ENCODE measurements around the gene TTC33. TPM values are rescaled to one million over a fixed set of nuclear protein-coding genes. Genes with fewer than 3 reads are reported as not detected.

The TTC33 gene
- total RNA-seq, 1 donor from 2014 or later = 18.5 TPM

DNA sequence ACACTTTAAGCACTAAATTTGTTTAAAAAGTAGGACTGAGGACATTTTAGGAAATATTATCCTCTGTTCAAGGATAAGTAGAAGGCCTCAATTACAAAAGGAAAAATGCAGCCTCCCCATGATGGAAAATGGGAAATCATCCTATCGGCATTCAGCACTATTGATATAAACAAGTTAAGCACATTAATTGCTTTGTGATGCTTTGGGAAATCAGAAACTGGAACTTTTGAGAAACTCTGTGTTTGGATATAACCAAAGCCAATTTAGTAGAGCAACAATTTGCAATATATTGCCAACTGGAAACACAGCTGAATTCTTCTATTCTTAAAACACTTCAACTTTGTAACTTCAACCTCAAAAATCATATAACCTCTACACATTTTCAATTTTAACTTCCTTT is 141.3 kb downstream of the TTC33 start:
- DNase-seq (ENCODE audit: low read depth, low spot score) = no peak
- Mint-ChIP-seq H3K9me3 (peaks cover 3% of the 10 kb centered on the region), H3K27ac (ENCODE audit: unreplicated experiment) (no peak overlapping the region), H3K4me1 (no peaks in the 10 kb centered on the region), H3K27me3 (ENCODE audit: low read depth) (no peaks in the 10 kb centered on the region), H3K4me3 (no peak overlapping the region), H3K36me3 (ENCODE audit: low read depth) (no peaks in the 10 kb centered on the region)
- TF ChIP-seq CTCF (conservative IDR thresholded peaks at IDR 0.05) = no peak

DNA sequence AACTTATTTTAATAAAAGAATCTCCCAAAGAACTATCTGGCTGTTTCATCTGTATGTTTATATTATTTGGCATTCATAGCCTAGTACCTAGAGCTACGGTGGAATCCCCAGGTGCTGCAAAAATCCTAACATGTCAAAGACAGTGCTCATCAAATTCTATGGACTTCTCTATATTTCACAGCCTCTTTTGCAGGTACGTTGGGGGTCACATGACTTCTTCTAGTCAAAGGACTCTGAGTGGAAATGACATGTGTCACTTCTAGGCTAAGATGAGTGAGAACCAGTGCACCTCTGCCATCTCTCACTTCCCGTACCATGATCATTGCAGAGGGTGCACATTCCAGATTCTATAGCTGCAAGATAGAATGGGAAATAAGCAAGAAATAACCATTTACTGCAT is 148.6 kb downstream of the TTC33 start:
- H3K4me3 Mint-ChIP-seq = no peak overlapping the region
- DNase-seq (ENCODE audit: low read depth, low spot score) = no peak
- H3K4me1 Mint-ChIP-seq = no peaks in the 10 kb centered on the region
- H3K9me3 Mint-ChIP-seq = peaks cover 3% of the 10 kb centered on the region
- no peaks in the 10 kb centered on the region for H3K27me3 Mint-ChIP-seq (ENCODE audit: low read depth)
- TF ChIP-seq CTCF (conservative IDR thresholded peaks at IDR 0.05) = no peak
- H3K36me3 Mint-ChIP-seq (ENCODE audit: low read depth) = no peaks in the 10 kb centered on the region
- H3K27ac Mint-ChIP-seq (ENCODE audit: unreplicated experiment) = no peak overlapping the region

GRCh38 chr5:40606077-40606765 is 149.5 kb downstream of the TTC33 start:
- H3K36me3 Mint-ChIP-seq (ENCODE audit: low read depth) = no peaks in the 10 kb centered on the region
- H3K4me3 Mint-ChIP-seq = no peak overlapping the region
- H3K4me1 Mint-ChIP-seq = no peaks in the 10 kb centered on the region
- no peak for DNase-seq (ENCODE audit: low read depth, low spot score)
- no peaks in the 10 kb centered on the region for H3K27me3 Mint-ChIP-seq (ENCODE audit: low read depth)
- peaks cover 3% of the 10 kb centered on the region for H3K9me3 Mint-ChIP-seq
- TF ChIP-seq CTCF (conservative IDR thresholded peaks at IDR 0.05) = no peak
- no peak overlapping the region for H3K27ac Mint-ChIP-seq (ENCODE audit: unreplicated experiment)

- H3K36me3 Mint-ChIP-seq (ENCODE audit: low read depth) = no peaks in the 10 kb centered on the region
- H3K9me3 Mint-ChIP-seq = no peaks in the 10 kb centered on the region
- TF ChIP-seq CTCF (conservative IDR thresholded peaks at IDR 0.05) = no peak
- H3K4me3 Mint-ChIP-seq = no peak overlapping the region
- no peak overlapping the region for H3K27ac Mint-ChIP-seq (ENCODE audit: unreplicated experiment)
- no peak for DNase-seq (ENCODE audit: low read depth, low spot score)
- no peaks in the 10 kb centered on the region for H3K4me1 Mint-ChIP-seq
- no peaks in the 10 kb centered on the region for H3K27me3 Mint-ChIP-seq (ENCODE audit: low read depth)
These were observed 150.3 kb downstream of the TTC33 start for GRCh38 chr5:40605295-40605958.

DNA sequence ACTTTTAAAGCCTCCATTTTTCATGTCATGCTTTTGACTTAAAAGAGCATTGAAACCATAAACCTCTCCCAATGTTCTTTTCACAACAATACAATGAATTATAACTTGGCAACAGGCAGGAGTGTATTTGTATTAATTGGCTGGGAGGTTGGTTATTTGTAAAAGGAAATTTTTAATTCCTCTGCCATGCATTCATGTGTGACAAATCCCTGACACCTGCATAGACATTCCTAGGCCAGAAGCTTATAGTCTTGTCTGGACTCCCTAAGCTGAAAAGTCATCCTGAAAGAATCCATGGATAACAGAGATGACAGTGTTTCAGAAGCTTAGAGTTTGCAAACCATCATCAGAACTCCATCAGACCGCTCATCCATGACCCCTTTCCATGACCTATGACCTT is 152.4 kb downstream of the TTC33 start:
- Mint-ChIP-seq H3K9me3 (no peaks in the 10 kb centered on the region), H3K4me1 (no peaks in the 10 kb centered on the region), H3K27me3 (ENCODE audit: low read depth) (no peaks in the 10 kb centered on the region), H3K4me3 (no peak overlapping the region), H3K36me3 (ENCODE audit: low read depth) (no peaks in the 10 kb centered on the region), H3K27ac (ENCODE audit: unreplicated experiment) (no peak overlapping the region)
- no peak for TF ChIP-seq CTCF (conservative IDR thresholded peaks at IDR 0.05)
- DNase-seq (ENCODE audit: low read depth, low spot score) = no peak

Data from neural crest cell (in vitro differentiated cells).